Endothelial cell of umbilical vein (primary cell): ENCODE data around the gene HOXA10. TPM values are rescaled to one million over a fixed set of nuclear protein-coding genes. Genes with fewer than 3 reads are reported as not detected.
A peak's percentile ranks its signal among the peaks of the same experiment; 100 is the strongest.

ENCODE experiments used
- BruUV-seq: library from RNA; stranded (reverse); fragments of 400-500 nt; replicated peaks from 2 replicates; lab custom pipeline; 2021; lab: Mats Ljungman, UMichigan
- CTCF ChIA-PET: fragments of 300-600, 350-600 bp; sonication (Branson Sonifier 250); formaldehyde crosslinking; loops from one replicate; lab custom pipeline; 2021; ENCODE audit warnings: antibody characterized with exemption, inconsistent platforms; lab: Charles Lee
- POLR2A ChIA-PET: fragments of 300-600, 350-600 bp; sonication (Branson Sonifier 250); formaldehyde crosslinking; loops from one replicate; lab custom pipeline; 2021; ENCODE audit warnings: antibody characterized with exemption, inconsistent platforms; lab: Charles Lee
- DNase-seq: peaks from one replicate; pipeline ENCODE4 v3.0.0-alpha.2; 2011; ENCODE audit warnings: low read depth, low spot score
- FAIRE-seq: peaks from 2 replicates; lab custom pipeline; 2011; peaks lifted over from hg19 to GRCh38; lab: Jason Lieb, UNC
- H2AFZ ChIP-seq: 2 replicates; pipeline ENCODE4 v1.6.0; 2012; ENCODE audit warnings: low read depth, low read length, control low read depth, inconsistent platforms
- H3K27ac ChIP-seq: 2 replicates; pipeline ENCODE4 v1.5.1; 2011; ENCODE audit warnings: low read depth, mild to moderate bottlenecking, control low read depth, low read length, moderate library complexity; ENCODE audit not compliant: insufficient read depth
- H3K27me3 ChIP-seq, 2 experiments: 2 replicates each; pipeline versions ENCODE4 v1.6.0 to v1.6.1; 2011; ENCODE audit warnings: low read length in 2 of 2, mixed read lengths in 1 of 2; ENCODE audit not compliant: control insufficient read depth in 2 of 2, insufficient read depth in 2 of 2
- H3K36me3 ChIP-seq, 2 experiments: 2 replicates in 1 of 2; 3 replicates in 1 of 2; pipeline ENCODE4 v1.5.1; 2011; ENCODE audit warnings: low read length in 2 of 2, mild to moderate bottlenecking in 1 of 2, moderate library complexity in 1 of 2; ENCODE audit not compliant: control insufficient read depth in 2 of 2, insufficient read depth in 2 of 2; ENCODE audit errors: extremely low read depth in 1 of 2
- H3K4me1 ChIP-seq: 3 replicates; pipeline ENCODE4 v1.5.1; 2011; ENCODE audit warnings: mild to moderate bottlenecking, low read length; ENCODE audit not compliant: control insufficient read depth, insufficient read depth; ENCODE audit errors: extremely low read depth
- H3K4me2 ChIP-seq: 2 replicates; pipeline ENCODE4 v1.6.1; 2011; ENCODE audit warnings: low read length, control low read depth, mixed read lengths; ENCODE audit not compliant: insufficient read depth
- H3K4me3 ChIP-seq, 3 experiments: fragments of 200-600 bp in 1 of 3; sonication (generic), shearing (Covaris generic) in 1 of 3; replicated peaks in 1 of 3; 2 replicates each; pipeline ENCODE4 v1.5.1; 2011 to 2016; ENCODE audit warnings: control low read depth in 3 of 3, low read length in 3 of 3, mild to moderate bottlenecking in 2 of 3, inconsistent platforms in 1 of 3, low read depth in 1 of 3, moderate library complexity in 1 of 3; ENCODE audit not compliant: insufficient read depth in 1 of 3
- H3K79me2 ChIP-seq: 2 replicates; pipeline ENCODE4 v1.6.0; 2012; ENCODE audit warnings: low read length, inconsistent platforms; ENCODE audit not compliant: control insufficient read depth, insufficient read depth
- H3K9ac ChIP-seq: replicated peaks from 2 replicates; pipeline ENCODE3; 2011; ENCODE audit warnings: low read length, control low read depth; ENCODE audit not compliant: insufficient read depth; ENCODE audit errors: extremely low read depth
- H3K9me1 ChIP-seq: replicated peaks from 3 replicates; pipeline ENCODE4 v1.6.0; 2011; ENCODE audit warnings: mild to moderate bottlenecking, low read length; ENCODE audit not compliant: control insufficient read depth, insufficient read depth; ENCODE audit errors: extremely low read depth
- H3K9me3 ChIP-seq: replicated peaks from 2 replicates; pipeline ENCODE4 v1.5.1; 2012; ENCODE audit warnings: low read length, inconsistent platforms; ENCODE audit not compliant: control insufficient read depth, insufficient read depth
- H4K20me1 ChIP-seq: replicated peaks from 2 replicates; pipeline ENCODE3; 2011; ENCODE audit warnings: mild to moderate bottlenecking, low read length; ENCODE audit not compliant: control insufficient read depth, insufficient read depth; ENCODE audit errors: extremely low read depth
- EZH2 ChIP-seq: IDR thresholded peaks from 2 replicates; pipeline ENCODE4 v1.6.1; 2012; ENCODE audit warnings: borderline replicate concordance, low read depth, mild to moderate bottlenecking, moderate library complexity, low read length, inconsistent platforms; ENCODE audit not compliant: severe bottlenecking
- FOS ChIP-seq: IDR thresholded peaks from 2 replicates; pipeline ENCODE4 v1.6.1; 2011; ENCODE audit warnings: mild to moderate bottlenecking, low read length, moderate library complexity, borderline replicate concordance; ENCODE audit not compliant: insufficient read depth
- GATA2 ChIP-seq: IDR thresholded peaks from 2 replicates; pipeline ENCODE4 v1.7.0; 2011; ENCODE audit warnings: low read depth, mild to moderate bottlenecking, moderate library complexity, mixed read lengths, low read length; ENCODE audit not compliant: insufficient read length, insufficient read depth
- JUN ChIP-seq: IDR thresholded peaks from 2 replicates; pipeline ENCODE4 v1.6.1; 2011; ENCODE audit warnings: borderline replicate concordance, low read depth; ENCODE audit not compliant: insufficient read length, insufficient read depth
- MYC ChIP-seq: IDR thresholded peaks from one replicate; pipeline ENCODE4 v1.6.1; 2011; ENCODE audit warnings: mild to moderate bottlenecking, low read depth, low read length
- POLR2A ChIP-seq: IDR thresholded peaks from 2 replicates; pipeline ENCODE4 v1.6.1; 2012; ENCODE audit warnings: low read depth, mild to moderate bottlenecking, control low read depth, low read length
- POLR2AphosphoS5 ChIP-seq: IDR thresholded peaks from 2 replicates; pipeline ENCODE4 v1.6.1; 2012; ENCODE audit warnings: low read depth, mild to moderate bottlenecking, control low read depth, low read length, moderate library complexity; ENCODE audit not compliant: insufficient read depth
- dilution Hi-C: fragments of 300-500 bp; cut with MboI; formaldehyde crosslinking; loops from one replicate; pipeline ENCODE4 v1.15.0; 2019; ENCODE audit warnings: low sequenced_read_pairs; ENCODE audit not compliant: extremely low pct_ligation_motif_present
- intact Hi-C: fragments of 100-400 bp; cut with micrococcal nuclease; formaldehyde crosslinking; loops from one replicate; pipeline ENCODE4 v1.10.0; 2022
- polyA plus RNA-seq, 4 experiments: library from polyadenylated mRNA; depleted of rRNA in 3 of 4; stranded (reverse) in 3 of 4; unstranded in 1 of 4; fragments of >200 nt; gene quantifications; 2 replicates each; pipeline versions ENCODE4 v1.2.1 to v1.2.3, GENCODE V29; 2011 to 2012; ENCODE audit warnings: missing spikeins in 1 of 4
- total RNA-seq: library from RNA; stranded (reverse); gene quantifications from 2 replicates; pipeline ENCODE4 v1.2.3, GENCODE V29; 2021
- TF ChIP-seq, protein P1 (sequence below): IDR thresholded peaks from 2 replicates; pipeline ENCODE4 v1.6.1; 2011; ENCODE audit not compliant: insufficient read depth, insufficient read length
- TF ChIP-seq, protein P2 (sequence below), 2 donors: IDR thresholded peaks; 1 replicate in 1 of 2; 2 replicates in 1 of 2; pipeline ENCODE4 v1.5.1; 2011; ENCODE audit warnings: low read length in 2 of 2, mild to moderate bottlenecking in 2 of 2, moderate library complexity in 2 of 2, control low read depth in 1 of 2, inconsistent platforms in 1 of 2, low read depth in 1 of 2; ENCODE audit not compliant: insufficient read depth in 1 of 2; ENCODE audit errors: extremely low read depth in 1 of 2

HOXA10 gene
- total and polyA plus RNA-seq, 2 donors (not counting 3 experiments of a cell fraction or from before 2014, with no cell fraction given): 24.4 to 30.3 TPM

DNA sequence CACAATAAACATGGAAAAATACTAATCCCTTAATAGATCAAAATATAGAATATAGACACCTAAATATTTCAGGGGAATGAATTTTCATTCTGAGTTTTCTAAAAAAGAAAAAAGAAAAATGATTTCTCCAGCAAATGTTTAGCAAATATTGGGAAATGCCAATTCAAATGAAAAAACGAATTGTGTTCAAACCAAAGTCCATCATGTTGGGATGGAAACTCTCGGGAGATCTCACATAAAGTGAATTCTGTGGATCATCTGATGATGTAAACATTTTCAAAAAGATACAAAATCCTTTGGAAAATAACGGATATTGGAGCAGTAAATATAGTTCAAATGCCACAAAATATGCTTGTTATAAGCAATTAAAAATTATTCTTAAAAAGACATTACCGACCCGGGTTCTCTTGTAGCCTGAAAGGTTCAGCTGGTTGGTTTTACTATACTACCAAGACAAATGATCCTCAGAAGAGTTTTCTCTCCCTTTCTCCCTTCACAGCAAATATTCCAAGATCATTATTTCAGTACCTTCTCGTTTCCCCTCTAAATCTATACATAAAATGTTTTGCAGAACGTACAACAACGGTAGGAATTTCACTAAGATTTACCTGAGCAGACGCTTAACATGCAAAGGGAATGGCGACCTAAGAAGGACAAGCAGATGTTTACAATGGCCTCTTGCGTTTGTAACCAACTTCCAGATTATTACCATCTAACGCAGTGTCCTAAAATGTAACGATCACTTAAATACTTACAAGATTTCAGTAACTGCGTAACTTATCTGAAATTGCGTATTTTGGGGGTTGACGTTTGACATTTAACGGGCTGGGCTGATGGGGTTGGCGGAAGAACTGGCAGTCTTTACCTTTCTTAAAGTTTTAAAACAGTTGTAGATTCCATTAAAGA lies 23.3 kb upstream of the HOXA10 start:
- no peaks in the 10 kb centered on the region for H4K20me1 ChIP-seq
- TF ChIP-seq, protein P1, sequence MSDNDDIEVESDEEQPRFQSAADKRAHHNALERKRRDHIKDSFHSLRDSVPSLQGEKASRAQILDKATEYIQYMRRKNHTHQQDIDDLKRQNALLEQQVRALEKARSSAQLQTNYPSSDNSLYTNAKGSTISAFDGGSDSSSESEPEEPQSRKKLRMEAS: no peak
- TF ChIP-seq FOS: no peak
- TF ChIP-seq, protein P2, sequence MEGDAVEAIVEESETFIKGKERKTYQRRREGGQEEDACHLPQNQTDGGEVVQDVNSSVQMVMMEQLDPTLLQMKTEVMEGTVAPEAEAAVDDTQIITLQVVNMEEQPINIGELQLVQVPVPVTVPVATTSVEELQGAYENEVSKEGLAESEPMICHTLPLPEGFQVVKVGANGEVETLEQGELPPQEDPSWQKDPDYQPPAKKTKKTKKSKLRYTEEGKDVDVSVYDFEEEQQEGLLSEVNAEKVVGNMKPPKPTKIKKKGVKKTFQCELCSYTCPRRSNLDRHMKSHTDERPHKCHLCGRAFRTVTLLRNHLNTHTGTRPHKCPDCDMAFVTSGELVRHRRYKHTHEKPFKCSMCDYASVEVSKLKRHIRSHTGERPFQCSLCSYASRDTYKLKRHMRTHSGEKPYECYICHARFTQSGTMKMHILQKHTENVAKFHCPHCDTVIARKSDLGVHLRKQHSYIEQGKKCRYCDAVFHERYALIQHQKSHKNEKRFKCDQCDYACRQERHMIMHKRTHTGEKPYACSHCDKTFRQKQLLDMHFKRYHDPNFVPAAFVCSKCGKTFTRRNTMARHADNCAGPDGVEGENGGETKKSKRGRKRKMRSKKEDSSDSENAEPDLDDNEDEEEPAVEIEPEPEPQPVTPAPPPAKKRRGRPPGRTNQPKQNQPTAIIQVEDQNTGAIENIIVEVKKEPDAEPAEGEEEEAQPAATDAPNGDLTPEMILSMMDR (IDR thresholded peaks at IDR 0.05; ENCODE audit: extremely low read depth in 1 of 2, insufficient read depth in 1 of 2, low read depth in 1 of 2, low read length in 2 of 2): no peak
- no peak for TF ChIP-seq GATA2
- no peak for TF ChIP-seq POLR2A
- TF ChIP-seq JUN: no peak
- TF ChIP-seq MYC: no peak
- TF ChIP-seq POLR2AphosphoS5: no peak
- no peak for TF ChIP-seq EZH2
- FAIRE-seq: no peak
- POLR2A ChIA-PET: no interaction called here
- peak; percentile 56 for DNase-seq
- H3K9me3 ChIP-seq: no peaks in the 10 kb centered on the region
- H3K27me3 ChIP-seq: peaks cover 63 to 88% of the 10 kb centered on the region in 2 experiments
- no peak overlapping the region for H2AFZ ChIP-seq
- H3K79me2 ChIP-seq: no peaks in the 10 kb centered on the region
- H3K36me3 ChIP-seq: no peaks in the 10 kb centered on the region
- H3K4me1 ChIP-seq: peaks cover 16% of the 10 kb centered on the region
- no peak overlapping the region for H3K4me2 ChIP-seq
- no peaks in the 10 kb centered on the region for H3K9me1 ChIP-seq
- no peak overlapping the region for H3K9ac ChIP-seq
- no peak overlapping the region for H3K4me3 ChIP-seq
- BruUV-seq: no TSS peak
- no peak overlapping the region for H3K27ac ChIP-seq
- intact Hi-C loops (no loop called here), dilution Hi-C loops (no loop called here)
- CTCF ChIA-PET: interaction anchor here (0.5 to 2.9 kb wide), 3 partner anchors 408 to 896 kb away, joined by 4 to 24 read pairs (median 14); no protein-coding TSS in a partner anchor
